Esophagus mucosa (tissue), 1 donor: ENCODE measurements around the gene VWA5B2. TPM values are rescaled to one million over a fixed set of nuclear protein-coding genes. Genes with fewer than 3 reads are reported as not detected.

ENCODE experiments used
- ATAC-seq: fragments of 200-7000 bp; cut with Tn5 transposase; one replicate; pipeline ENCODE4 v1.9.1; 2020
- total RNA-seq: library from RNA; stranded (reverse); gene quantifications from one replicate; pipeline ENCODE4 v1.2.4, GENCODE V29; 2023
- donor health status: DM: yes; HTN: yes; CAD: no.

Gene VWA5B2
- total RNA-seq, 1 donor from 2014 or later = not detected

GRCh38 chr3:184277366-184277765, 48.0 kb downstream of the VWA5B2 start:
- no peak for ATAC-seq

DNA sequence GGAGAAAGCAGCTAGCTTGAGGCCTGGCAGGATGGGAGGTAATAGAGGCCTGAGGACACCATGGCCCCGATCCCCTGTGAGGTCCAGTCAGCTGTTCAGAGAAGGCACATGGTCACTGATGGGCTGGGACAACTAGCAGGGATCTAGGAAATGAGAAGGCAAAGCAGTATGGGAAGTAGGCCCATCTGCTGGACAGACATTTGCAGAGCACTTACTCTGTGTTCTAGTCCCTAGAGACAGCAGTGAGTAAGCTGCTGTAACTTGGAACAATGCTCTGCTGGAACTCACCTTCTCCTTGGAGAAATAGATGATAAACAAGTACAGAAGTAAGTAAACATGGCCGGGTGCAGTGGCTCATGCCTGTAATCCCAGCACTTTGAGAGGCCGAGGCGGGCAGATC, 53.6 kb downstream of the VWA5B2 start:
- ATAC-seq = no peak

DNA sequence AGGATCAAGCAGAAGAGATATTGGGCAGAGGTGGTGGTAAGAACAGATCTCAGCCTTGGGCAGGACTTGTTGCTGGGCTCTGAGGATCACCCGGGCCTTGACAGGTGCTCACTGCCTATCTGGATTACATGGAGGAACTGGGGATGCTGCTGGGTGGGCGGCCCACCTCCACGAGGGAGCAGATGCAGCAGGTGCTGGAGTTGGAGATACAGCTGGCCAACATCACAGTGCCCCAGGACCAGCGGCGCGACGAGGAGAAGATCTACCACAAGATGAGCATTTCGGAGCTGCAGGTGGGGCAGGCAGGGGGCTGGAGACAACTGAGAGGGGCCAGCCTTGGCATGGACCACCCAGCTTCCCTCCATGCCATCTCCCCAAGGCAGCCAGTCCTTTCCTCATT, 54.3 kb downstream of the VWA5B2 start:
- no peak for ATAC-seq

DNA sequence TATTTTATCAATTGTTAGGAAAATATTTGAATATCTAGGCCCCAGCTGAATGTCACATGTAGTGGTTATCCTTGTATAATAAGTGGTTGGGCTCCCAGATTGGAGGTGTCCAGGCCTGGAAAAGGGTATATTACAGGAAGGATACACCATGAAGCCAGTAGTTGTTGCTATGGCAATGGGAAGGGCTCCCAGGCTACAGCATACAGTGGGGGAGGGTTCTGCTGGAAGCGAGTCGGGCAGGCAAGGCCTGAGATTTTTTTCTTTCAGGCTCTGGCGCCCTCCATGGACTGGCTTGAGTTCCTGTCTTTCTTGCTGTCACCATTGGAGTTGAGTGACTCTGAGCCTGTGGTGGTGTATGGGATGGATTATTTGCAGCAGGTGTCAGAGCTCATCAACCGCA, 55.3 kb downstream of the VWA5B2 start:
- peak; percentile 65 for ATAC-seq

DNA sequence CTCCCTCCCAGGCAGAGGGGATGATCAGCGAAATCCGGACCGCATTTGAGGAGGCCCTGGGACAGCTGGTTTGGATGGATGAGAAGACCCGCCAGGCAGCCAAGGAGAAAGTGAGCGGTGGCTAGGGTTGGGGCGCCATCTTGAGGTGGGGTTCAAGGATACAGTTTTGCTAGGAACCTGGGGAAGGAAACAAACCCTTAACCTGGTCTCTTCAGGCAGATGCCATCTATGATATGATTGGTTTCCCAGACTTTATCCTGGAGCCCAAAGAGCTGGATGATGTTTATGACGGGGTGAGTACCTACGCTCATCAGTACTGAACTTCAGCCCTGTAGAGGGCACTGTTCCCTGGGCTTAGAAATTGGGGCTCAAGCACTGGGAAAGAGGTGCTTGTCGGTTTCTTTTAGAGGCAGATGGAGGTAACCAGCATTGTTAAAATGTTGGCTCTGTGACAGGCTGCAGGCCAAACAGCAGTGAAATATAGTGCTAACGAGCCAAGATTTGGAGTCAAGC, 60.1 kb downstream of the VWA5B2 start:
- peak; percentile 40 for ATAC-seq

DNA sequence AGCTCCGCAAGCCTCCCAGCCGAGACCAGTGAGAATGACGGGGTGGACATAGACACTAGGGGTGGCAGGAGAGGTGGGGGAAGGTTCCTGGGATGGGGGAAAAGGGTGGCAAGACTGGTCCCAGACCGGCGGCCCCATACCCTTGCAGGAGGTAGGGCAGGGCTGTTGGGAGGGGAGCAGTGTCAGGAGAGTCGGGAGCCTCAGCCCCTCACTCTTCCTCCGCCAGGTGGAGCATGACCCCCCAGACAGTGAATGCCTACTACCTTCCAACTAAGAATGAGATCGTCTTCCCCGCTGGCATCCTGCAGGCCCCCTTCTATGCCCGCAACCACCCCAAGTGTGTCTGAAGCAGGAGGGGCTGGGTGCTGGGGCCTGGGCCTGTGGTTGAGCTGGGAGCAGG, 60.9 kb downstream of the VWA5B2 start:
- no peak for ATAC-seq

GRCh38 chr3:184291044-184291737, 61.8 kb downstream of the VWA5B2 start:
- peak; percentile 4 for ATAC-seq

Other genes with a start within 250 kb of the VWA5B2 start
- gene ABCC5, start 211.7 kb upstream of the VWA5B2 start, total RNA-seq = 35.8 TPM
- not detected for gene HTR3D, start 197.8 kb upstream of the VWA5B2 start, total RNA-seq
- not detected for gene HTR3C, start 176.5 kb upstream of the VWA5B2 start, total RNA-seq
- gene HTR3E, start 132.5 kb upstream of the VWA5B2 start, total RNA-seq = not detected
- 21.8 TPM for gene EIF2B5, start 94.2 kb upstream of the VWA5B2 start, total RNA-seq
- 29.2 TPM for gene DVL3, start 74.2 kb upstream of the VWA5B2 start, total RNA-seq
- gene AP2M1, start 54.7 kb upstream of the VWA5B2 start, total RNA-seq = 235 TPM
- 45.3 TPM for gene ABCF3, start 43.4 kb upstream of the VWA5B2 start, total RNA-seq
- gene ALG3, start 19.4 kb downstream of the VWA5B2 start, total RNA-seq = 28.9 TPM
- 7.1 TPM for gene EEF1AKMT4, start 20.1 kb downstream of the VWA5B2 start, total RNA-seq
- 0.24 TPM for gene CAMK2N2, start 32.0 kb downstream of the VWA5B2 start, total RNA-seq
- gene ECE2, start 46.4 kb downstream of the VWA5B2 start, total RNA-seq = not detected
- 126 TPM for gene PSMD2, start 69.7 kb downstream of the VWA5B2 start, total RNA-seq
- gene EIF4G1, start 85.0 kb downstream of the VWA5B2 start, total RNA-seq = 339 TPM
- gene FAM131A, start 108.0 kb downstream of the VWA5B2 start, total RNA-seq = 7.3 TPM
- gene CLCN2, start 132.0 kb downstream of the VWA5B2 start, total RNA-seq = 3.4 TPM
- 46.0 TPM for gene POLR2H, start 132.1 kb downstream of the VWA5B2 start, total RNA-seq
- gene THPO, start 148.6 kb downstream of the VWA5B2 start, total RNA-seq = not detected
- gene CHRD, start 150.5 kb downstream of the VWA5B2 start, total RNA-seq = 0.84 TPM